Hepatic stellate cell (primary cell): ENCODE data around the gene MCM7.

ENCODE experiments used
- DNase-seq: peaks from one replicate; pipeline ENCODE4 v3.0.0; 2011; ENCODE audit warnings: low spot score

MCM7 gene

GRCh38 chr7:100122568-100122967, 21.4 kb upstream of the MCM7 start:
- DNase-seq = no peak

DNA sequence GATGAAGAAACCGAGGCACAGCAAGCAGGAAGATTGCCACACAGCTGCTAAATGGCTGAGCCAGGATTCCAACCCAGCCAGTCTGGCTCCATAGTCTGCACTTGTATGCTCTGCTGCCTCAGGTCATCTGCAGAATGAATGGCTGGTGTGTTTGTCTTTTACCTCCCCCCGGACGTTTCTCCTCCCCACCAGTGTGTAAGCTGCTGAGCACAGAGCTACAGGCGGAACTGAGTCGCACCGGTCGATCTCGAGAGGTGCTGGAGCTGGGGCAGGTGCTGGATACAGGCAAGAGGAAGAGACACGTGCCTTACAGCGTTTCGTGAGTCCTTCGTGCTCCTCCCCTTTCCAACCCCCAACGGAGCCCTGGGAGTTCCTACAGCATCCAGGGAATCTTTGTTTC, 20.9 kb upstream of the MCM7 start:
- no peak for DNase-seq

- no peak for DNase-seq
These were observed 19.5 kb upstream of the MCM7 start for GRCh38 chr7:100120733-100121036.

DNA sequence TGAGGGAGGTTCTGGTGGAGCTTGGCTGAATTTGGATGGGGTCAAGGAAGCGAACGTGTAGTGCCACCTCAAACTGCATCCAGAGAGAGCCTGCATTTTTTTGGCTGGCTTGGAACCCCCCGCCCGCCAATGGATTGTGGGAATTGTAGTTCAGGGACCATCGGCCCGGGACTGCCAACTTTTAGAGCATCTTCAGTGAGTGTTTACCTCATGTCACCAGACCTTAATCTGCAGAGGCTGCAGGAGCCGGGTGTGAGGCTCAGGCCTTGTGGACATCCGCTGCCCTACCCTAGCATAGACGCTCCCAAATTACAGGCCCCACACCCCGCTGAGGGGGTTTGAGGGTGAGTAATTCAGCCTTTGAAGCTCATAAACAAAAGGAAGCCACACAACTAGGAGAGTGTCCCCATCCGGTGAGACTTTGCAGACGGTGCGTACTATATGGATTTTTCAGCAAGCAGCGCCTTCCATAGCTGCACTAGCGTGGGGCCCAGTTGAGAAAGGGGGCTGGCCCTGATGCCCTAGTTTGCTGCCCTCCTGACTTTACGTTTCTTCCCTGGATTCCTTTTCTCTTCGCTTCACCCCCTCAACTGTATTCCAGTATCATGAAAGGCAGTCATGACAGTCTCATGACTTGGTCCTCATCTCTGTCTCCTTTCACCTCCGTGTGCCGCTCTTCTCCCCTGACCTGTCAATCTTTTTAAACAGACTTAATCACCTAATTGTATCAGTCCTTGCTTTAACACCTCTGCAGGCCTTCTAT, 19.0 kb upstream of the MCM7 start:
- peak; percentile 77 for DNase-seq

GRCh38 chr7:100119072-100119969, 18.1 kb upstream of the MCM7 start, which contains the start of the genes CNPY4 and TAF6:
TSS of gene CNPY4 (plus strand) at chr7:100119634. CDS start at chr7:100119745, 111 bp downstream.
TSS of gene TAF6 (minus strand) at chr7:100119358. CDS start at chr7:100114209, 5,149 bp downstream.
- DNase-seq = peak; percentile 100

DNA sequence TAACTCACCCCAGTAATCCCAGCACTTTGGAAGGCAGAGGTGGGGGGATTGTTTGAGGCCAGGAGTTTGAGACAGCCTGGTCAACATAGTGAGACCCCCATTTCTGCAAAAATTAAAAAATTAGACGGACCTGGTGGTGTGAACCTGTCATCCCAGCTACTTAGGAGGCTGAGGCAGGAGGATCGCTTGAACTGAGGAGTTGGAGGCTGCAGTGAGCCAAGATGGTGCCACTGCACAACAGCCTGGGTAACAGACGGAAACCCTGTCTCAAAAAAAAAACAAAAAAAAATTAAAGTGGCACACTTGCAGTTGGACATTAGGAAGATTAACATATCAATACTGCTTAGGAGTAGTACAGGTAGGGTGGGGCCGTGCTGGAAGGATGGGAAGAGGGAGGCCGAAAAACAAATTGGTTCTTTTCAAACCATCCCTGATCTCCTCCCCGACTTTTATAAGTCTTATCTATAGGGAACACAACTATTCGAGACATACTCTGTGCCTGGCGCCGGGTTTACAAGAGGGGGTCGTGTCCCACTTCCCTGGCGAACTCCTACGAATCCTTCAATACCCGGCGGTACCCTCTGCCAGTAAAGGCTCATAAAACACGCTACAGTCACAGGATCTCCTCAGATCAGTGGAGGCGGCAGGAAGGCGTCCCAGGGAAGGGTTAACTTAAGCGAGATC, 17.3 kb upstream of the MCM7 start:
- DNase-seq = no peak

GRCh38 chr7:100115026-100115425, 13.8 kb upstream of the MCM7 start:
- no peak for DNase-seq

DNA sequence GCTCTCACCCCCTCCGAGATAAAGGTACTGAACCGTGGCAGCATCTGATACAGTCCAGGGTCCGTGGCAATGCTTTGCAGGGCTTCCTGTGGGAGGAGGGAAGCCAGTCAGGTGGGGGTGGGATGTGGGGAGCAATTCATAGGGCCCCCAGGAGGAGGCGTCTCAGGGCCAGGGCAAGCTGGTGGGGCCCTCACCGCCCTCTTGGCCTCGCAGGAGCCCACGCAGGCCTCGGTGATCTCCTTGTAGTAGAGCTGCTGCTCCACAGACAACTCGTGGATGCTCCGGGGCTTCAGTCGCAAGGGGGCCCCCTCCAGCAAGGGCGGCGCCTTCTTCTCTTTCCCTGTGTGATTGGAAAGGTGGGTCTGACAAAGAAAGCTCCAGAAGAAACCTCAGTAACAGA, 10.7 kb upstream of the MCM7 start:
- DNase-seq = no peak

- DNase-seq = no peak
These were observed 10.0 kb upstream of the MCM7 start for GRCh38 chr7:100111156-100111555.

- no peak for DNase-seq
These were observed 8.4 kb upstream of the MCM7 start for GRCh38 chr7:100109521-100110163.

- DNase-seq = no peak
These were observed 6.7 kb upstream of the MCM7 start for GRCh38 chr7:100107890-100108289.

- DNase-seq = no peak
These were observed 6.0 kb upstream of the MCM7 start for GRCh38 chr7:100107125-100107737.

GRCh38 chr7:100106633-100107032, 5.4 kb upstream of the MCM7 start:
- no peak for DNase-seq

GRCh38 chr7:100105534-100105933, 4.3 kb upstream of the MCM7 start:
- no peak for DNase-seq

- DNase-seq = peak; percentile 97
These were observed 2.0 kb upstream of the MCM7 start for GRCh38 chr7:100102950-100103840.

GRCh38 chr7:100100420-100101015, 679 bp downstream of the MCM7 start:
- peak; percentile 97 for DNase-seq

DNA sequence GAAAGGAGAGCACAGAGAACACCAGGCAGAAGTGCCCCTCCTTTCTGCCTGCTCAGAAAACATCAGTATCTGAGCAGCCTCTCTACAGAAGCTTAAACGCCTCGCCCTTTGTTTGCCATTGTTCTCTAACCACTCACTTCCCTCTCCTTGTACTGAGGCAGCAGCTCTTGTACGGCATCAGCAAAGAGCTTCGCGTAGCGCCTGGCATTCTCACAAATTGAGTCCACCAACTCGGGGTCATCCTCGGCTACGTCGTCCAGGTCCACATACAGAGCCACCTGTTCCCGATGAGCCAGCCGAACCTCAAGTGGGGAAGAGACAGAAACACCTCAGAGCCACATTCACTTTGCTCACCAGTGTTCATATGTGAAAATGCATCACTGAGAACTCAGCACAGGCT, 1.7 kb downstream of the MCM7 start:
- DNase-seq = no peak

DNA sequence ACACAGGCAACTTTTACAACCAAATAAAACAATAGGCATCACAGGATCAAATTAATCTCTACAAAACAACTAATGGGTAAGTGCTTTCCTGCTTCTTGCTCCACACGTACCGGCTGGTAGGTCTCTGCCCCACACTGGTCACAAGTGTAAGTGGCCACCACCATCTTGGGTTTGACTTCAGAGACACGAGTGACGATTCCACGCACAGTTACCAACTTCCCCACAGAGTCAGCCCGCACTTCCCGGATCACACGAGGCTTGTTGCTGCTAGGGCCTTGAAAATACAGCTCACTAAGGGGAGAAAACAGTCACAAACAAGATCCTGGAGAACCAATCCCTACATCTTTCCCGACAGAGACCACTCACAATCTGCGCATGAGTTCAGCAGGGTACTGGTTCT, 2.3 kb downstream of the MCM7 start:
- DNase-seq = no peak

GRCh38 chr7:100095704-100096103, 5.5 kb downstream of the MCM7 start:
- no peak for DNase-seq

DNA sequence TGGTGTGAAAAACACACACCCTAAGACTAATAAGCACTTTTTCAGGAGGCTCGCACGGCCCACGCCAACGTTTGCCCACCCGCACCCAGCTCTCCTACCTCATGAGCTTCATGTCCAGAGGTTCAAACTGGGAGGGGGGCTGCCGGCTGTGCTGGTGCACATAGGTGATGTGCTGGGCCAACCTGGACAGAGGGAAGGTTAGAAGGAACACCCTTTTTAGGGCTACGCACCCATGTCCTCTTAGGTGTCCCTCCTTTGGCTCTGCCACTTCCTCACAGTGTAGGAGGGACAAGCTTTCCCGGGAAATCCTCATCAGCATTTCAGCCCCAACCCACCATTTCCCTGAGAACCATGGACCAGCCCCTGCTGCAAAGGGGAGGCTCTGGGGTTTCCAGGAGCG, 5.9 kb downstream of the MCM7 start:
- no peak for DNase-seq
